ENCODE measurements around the gene RABGEF1. TPM values are rescaled to one million over a fixed set of nuclear protein-coding genes. Genes with fewer than 3 reads are reported as not detected.

Gene RABGEF1
- polyA plus RNA-seq, 1 of the 3 experiments (the other 2 are of a cell fraction) = 25.6 TPM

GRCh38 chr7:66747881-66748511 is 7.5 kb downstream of the RABGEF1 start:
- peaks cover 0 to 14% of the 10 kb centered on the region in 2 experiments; a peak in 2 of 4 replicates for H3K4me1 ChIP-seq (ENCODE audit: control insufficient read depth in 1 of 2, insufficient read depth in 2 of 2, low read depth in 1 of 2, low read length in 1 of 2)
- no peaks in the 10 kb centered on the region for H3K9me3 ChIP-seq
- peak overlapping the region; percentile 13 to 63 for H3K27ac ChIP-seq (ENCODE audit: low read depth in 2 of 2, low read length in 1 of 2)
- TF ChIP-seq RFX5 (IDR thresholded peaks at IDR 0.05; ENCODE audit: low read length) (no peak), MXI1 (IDR thresholded peaks at IDR 0.05; ENCODE audit: low read depth, low read length) (no peak), TCF12 (IDR thresholded peaks at IDR 0.05) (peak; percentile 70), NRF1 (IDR thresholded peaks at IDR 0.05; ENCODE audit: low read depth, low read length) (no peak), EP300 (IDR thresholded peaks at IDR 0.05; ENCODE audit: borderline replicate concordance in 1 of 2, low read depth in 1 of 2, low read length in 1 of 2) (peak in 1 of 2 experiments; percentile 22; a peak in 1 of 4 replicates), RXRA (IDR thresholded peaks at IDR 0.05; ENCODE audit: borderline replicate concordance, low read depth) (no peak), MAX (IDR thresholded peaks at IDR 0.05; ENCODE audit: low read depth) (no peak), POLR2AphosphoS5 (IDR thresholded peaks at IDR 0.05; ENCODE audit: low read depth, low read length) (peak; percentile 52; the same call in 1 of the 2 replicates), CHD2 (IDR thresholded peaks at IDR 0.05; ENCODE audit: low read length, partially characterized antibody) (no peak), RAD21 (IDR thresholded peaks at IDR 0.05; ENCODE audit: low read length) (no peak), TEAD4 (IDR thresholded peaks at IDR 0.05; ENCODE audit: borderline replicate concordance, insufficient read depth) (no peak), EZH2phosphoT487 (IDR thresholded peaks at IDR 0.05; ENCODE audit: borderline replicate concordance, low read depth) (no peak), USF2 (IDR thresholded peaks at IDR 0.05; ENCODE audit: borderline replicate concordance, low read depth, low read length) (no peak), TAF1 (IDR thresholded peaks at IDR 0.05; ENCODE audit: borderline replicate concordance, low read depth, low read length) (no peak)
- no peak overlapping the region; a peak in 1 of 4 replicates for H3K4me3 ChIP-seq (ENCODE audit: low read depth in 2 of 2, low read length in 1 of 2)
- H3K9ac ChIP-seq = no peak overlapping the region
- peaks cover 100% of the 10 kb centered on the region for H3K79me2 ChIP-seq (ENCODE audit: insufficient read depth)
- peaks cover under 1% of the 10 kb centered on the region for H3F3A ChIP-seq (replicated peaks; ENCODE audit: insufficient read depth)
- DNase-seq = no peak
- POLR2A ChIA-PET = no interaction called here
- peaks cover 79% of the 10 kb centered on the region for H4K20me1 ChIP-seq (ENCODE audit: insufficient read depth)
- WGBS (ENCODE audit: low lambda C conversion rate) = 61% methylated on average over 10 of the region's 10 CpGs
- H3K4me2 ChIP-seq = peak overlapping the region; percentile 5; the same call in 1 of the 2 replicates
- H3K36me3 ChIP-seq (replicated peaks in 1 of 2; ENCODE audit: control insufficient read depth in 1 of 2, insufficient read depth in 2 of 2, low read length in 1 of 2) = peaks cover 0 to 12% of the 10 kb centered on the region in 2 experiments
- H2AFZ ChIP-seq (ENCODE audit: low read depth) = no peak overlapping the region
- CTCF ChIA-PET = no interaction called here
- H3K27me3 ChIP-seq (ENCODE audit: insufficient read depth) = no peaks in the 10 kb centered on the region
- H3K9me2 ChIP-seq = no peaks in the 10 kb centered on the region

GRCh38 chr7:66748791-66749190 is 8.3 kb downstream of the RABGEF1 start:
- H3K9ac ChIP-seq = no peak overlapping the region
- CTCF ChIA-PET = no interaction called here
- peaks cover 100% of the 10 kb centered on the region for H3K79me2 ChIP-seq (ENCODE audit: insufficient read depth)
- no peaks in the 10 kb centered on the region for H3K9me2 ChIP-seq
- no peak overlapping the region for H3K4me2 ChIP-seq
- H3K4me1 ChIP-seq (ENCODE audit: control insufficient read depth in 1 of 2, insufficient read depth in 2 of 2, low read depth in 1 of 2, low read length in 1 of 2) = peaks cover 0 to 14% of the 10 kb centered on the region in 2 experiments; a peak in 2 of 4 replicates
- H4K20me1 ChIP-seq (ENCODE audit: insufficient read depth) = peaks cover 79% of the 10 kb centered on the region
- TF ChIP-seq EP300 (IDR thresholded peaks at IDR 0.05; ENCODE audit: borderline replicate concordance in 1 of 2, low read depth in 1 of 2, low read length in 1 of 2) (no peak), TEAD4 (IDR thresholded peaks at IDR 0.05; ENCODE audit: borderline replicate concordance, insufficient read depth) (no peak), RFX5 (IDR thresholded peaks at IDR 0.05; ENCODE audit: low read length) (no peak)
- no peaks in the 10 kb centered on the region for H3K27me3 ChIP-seq (ENCODE audit: insufficient read depth)
- POLR2A ChIA-PET = no interaction called here
- 65% methylated on average over 4 of the region's 4 CpGs for WGBS (ENCODE audit: low lambda C conversion rate)
- no peaks in the 10 kb centered on the region for H3F3A ChIP-seq (replicated peaks; ENCODE audit: insufficient read depth)
- peaks cover 0 to 12% of the 10 kb centered on the region in 2 experiments for H3K36me3 ChIP-seq (replicated peaks in 1 of 2; ENCODE audit: control insufficient read depth in 1 of 2, insufficient read depth in 2 of 2, low read length in 1 of 2)
- DNase-seq = no peak
- H3K4me3 ChIP-seq (ENCODE audit: low read depth in 2 of 2, low read length in 1 of 2) = no peak overlapping the region
- H3K27ac ChIP-seq (ENCODE audit: low read depth in 2 of 2, low read length in 1 of 2) = peak overlapping the region; percentile 13 to 63; a peak in 3 of 4 replicates
- no peak overlapping the region for H2AFZ ChIP-seq (ENCODE audit: low read depth)
- H3K9me3 ChIP-seq = no peaks in the 10 kb centered on the region
